Ishikawa (cell line): ENCODE measurements around the gene KIAA1755.

Experiments used
- CEBPB ChIP-seq: IDR thresholded peaks from 2 replicates; pipeline ENCODE4 v1.6.1; 2012
- CREB1 ChIP-seq: IDR thresholded peaks from 2 replicates; pipeline ENCODE4 v1.6.1; 2012; ENCODE audit warnings: low read depth
- EGR1 ChIP-seq: IDR thresholded peaks from 2 replicates; pipeline ENCODE4 v1.6.1; 2012
- EP300 ChIP-seq: IDR thresholded peaks from 2 replicates; pipeline ENCODE4 v1.6.1; 2012; ENCODE audit warnings: borderline replicate concordance
- FOXM1 ChIP-seq: IDR thresholded peaks from 2 replicates; pipeline ENCODE4 v1.6.1; 2012; ENCODE audit warnings: low read depth, borderline replicate concordance
- NFIC ChIP-seq: IDR thresholded peaks from 2 replicates; pipeline ENCODE4 v1.6.1; 2012
- RAD21 ChIP-seq: IDR thresholded peaks from 2 replicates; pipeline ENCODE4 v1.6.1; 2012; ENCODE audit warnings: low read depth
- TAF1 ChIP-seq: IDR thresholded peaks from 2 replicates; pipeline ENCODE4 v1.6.1; 2012; ENCODE audit warnings: low read depth, mild to moderate bottlenecking
- TCF12 ChIP-seq: IDR thresholded peaks from 2 replicates; pipeline ENCODE4 v1.6.1; 2012; ENCODE audit warnings: low read depth
- TEAD4 ChIP-seq: IDR thresholded peaks from 2 replicates; pipeline ENCODE4 v1.6.1; 2012
- YY1 ChIP-seq: IDR thresholded peaks from 2 replicates; pipeline ENCODE4 v1.6.1; 2012; ENCODE audit warnings: low read depth
- ZBTB7A ChIP-seq: IDR thresholded peaks from 2 replicates; pipeline ENCODE4 v1.6.1; 2012; ENCODE audit warnings: low read depth
- TF ChIP-seq, protein P1 (sequence below): IDR thresholded peaks from 2 replicates; pipeline ENCODE4 v1.6.1; 2012
- TF ChIP-seq, protein P2 (sequence below): IDR thresholded peaks from 2 replicates; pipeline ENCODE4 v1.6.1; 2012; ENCODE audit warnings: low read depth, mild to moderate bottlenecking
- TF ChIP-seq, protein P3 (sequence below): IDR thresholded peaks from 2 replicates; pipeline ENCODE4 v1.6.1; 2012

KIAA1755 gene

DNA sequence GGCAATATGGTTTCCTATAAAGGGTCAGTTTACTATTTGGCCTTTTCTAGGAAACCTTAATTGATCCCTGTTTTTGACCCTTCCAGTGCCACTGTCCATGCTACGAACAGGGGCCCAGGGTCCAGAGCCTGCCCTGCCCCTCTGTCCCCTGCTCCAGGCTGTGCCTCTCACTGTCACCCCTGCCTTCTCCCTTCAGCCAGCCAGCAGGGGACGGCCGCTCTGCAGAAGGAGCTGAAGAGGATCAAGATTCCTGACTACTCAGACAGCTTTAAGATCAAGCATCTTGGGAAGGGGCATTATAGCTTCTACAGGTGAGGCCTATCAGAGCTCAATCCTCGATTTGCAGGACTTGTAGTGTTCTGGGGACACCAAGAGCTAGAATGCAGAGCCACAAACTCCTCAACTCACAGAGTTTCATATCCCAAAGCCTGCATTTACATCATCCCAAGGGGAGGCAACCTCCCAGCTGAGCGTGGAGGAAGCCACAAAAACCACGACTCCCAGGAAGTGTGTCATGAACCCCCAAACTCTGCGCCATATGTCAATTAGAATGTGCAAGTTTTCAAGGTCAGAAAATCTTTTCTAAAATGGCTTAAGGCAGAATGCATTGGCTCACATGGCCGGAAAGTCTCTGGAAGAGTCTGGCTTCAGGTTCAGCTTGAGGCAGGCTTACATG lies 47.0 kb upstream of the KIAA1755 start:
- TF ChIP-seq, protein P1, sequence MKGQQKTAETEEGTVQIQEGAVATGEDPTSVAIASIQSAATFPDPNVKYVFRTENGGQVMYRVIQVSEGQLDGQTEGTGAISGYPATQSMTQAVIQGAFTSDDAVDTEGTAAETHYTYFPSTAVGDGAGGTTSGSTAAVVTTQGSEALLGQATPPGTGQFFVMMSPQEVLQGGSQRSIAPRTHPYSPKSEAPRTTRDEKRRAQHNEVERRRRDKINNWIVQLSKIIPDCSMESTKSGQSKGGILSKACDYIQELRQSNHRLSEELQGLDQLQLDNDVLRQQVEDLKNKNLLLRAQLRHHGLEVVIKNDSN = no peak
- TF ChIP-seq ZBTB7A (no peak), YY1 (no peak), NFIC (no peak), CEBPB (no peak), EGR1 (no peak), TCF12 (no peak), TEAD4 (no peak)

DNA sequence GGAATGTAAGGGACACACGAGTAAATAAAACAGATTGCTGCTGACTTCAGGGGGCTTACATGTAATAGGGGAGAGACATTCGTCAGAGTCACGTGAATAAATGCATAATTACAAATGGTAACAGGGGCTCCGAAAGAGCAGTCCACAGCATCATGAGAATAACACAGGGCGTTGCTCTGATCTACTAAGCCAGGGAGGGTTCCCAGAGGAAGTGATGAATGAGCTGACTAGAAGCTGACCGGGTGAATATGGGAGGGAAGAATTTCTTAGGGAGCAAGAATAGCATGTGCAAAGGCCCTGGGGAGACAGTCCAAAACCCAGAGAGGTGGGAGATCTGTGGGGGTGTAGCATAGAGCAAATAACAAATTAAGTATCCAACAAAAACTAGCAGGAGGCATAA lies 45.8 kb upstream of the KIAA1755 start:
- TF ChIP-seq FOXM1 (no peak), TCF12 (no peak), CEBPB (no peak), RAD21 (no peak), CREB1 (no peak), EP300 (no peak), ZBTB7A (no peak), EGR1 (no peak), YY1 (no peak), TEAD4 (no peak), NFIC (no peak), TAF1 (no peak)
- TF ChIP-seq, protein P1 = no peak
- TF ChIP-seq, protein P2, sequence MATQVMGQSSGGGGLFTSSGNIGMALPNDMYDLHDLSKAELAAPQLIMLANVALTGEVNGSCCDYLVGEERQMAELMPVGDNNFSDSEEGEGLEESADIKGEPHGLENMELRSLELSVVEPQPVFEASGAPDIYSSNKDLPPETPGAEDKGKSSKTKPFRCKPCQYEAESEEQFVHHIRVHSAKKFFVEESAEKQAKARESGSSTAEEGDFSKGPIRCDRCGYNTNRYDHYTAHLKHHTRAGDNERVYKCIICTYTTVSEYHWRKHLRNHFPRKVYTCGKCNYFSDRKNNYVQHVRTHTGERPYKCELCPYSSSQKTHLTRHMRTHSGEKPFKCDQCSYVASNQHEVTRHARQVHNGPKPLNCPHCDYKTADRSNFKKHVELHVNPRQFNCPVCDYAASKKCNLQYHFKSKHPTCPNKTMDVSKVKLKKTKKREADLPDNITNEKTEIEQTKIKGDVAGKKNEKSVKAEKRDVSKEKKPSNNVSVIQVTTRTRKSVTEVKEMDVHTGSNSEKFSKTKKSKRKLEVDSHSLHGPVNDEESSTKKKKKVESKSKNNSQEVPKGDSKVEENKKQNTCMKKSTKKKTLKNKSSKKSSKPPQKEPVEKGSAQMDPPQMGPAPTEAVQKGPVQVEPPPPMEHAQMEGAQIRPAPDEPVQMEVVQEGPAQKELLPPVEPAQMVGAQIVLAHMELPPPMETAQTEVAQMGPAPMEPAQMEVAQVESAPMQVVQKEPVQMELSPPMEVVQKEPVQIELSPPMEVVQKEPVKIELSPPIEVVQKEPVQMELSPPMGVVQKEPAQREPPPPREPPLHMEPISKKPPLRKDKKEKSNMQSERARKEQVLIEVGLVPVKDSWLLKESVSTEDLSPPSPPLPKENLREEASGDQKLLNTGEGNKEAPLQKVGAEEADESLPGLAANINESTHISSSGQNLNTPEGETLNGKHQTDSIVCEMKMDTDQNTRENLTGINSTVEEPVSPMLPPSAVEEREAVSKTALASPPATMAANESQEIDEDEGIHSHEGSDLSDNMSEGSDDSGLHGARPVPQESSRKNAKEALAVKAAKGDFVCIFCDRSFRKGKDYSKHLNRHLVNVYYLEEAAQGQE = no peak

DNA sequence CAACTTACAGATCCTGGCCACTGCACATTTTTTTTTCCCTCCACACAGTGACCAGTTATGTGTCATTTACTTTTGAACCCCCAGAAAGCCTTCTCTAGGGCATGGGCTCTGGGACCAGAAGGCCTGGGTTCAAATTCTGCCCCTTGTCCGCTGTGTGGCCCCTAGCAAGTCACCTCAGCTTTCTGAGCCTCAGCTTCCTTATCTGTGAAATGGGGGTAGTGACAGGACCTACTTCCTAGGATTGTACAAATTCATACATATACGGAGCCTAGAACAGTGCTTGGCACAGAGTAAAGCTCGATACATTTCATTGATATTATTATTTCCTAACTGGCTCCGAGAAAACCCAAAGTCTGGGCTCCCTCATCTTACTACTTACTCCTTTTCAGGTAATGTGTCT lies 45.0 kb upstream of the KIAA1755 start:
- TF ChIP-seq EGR1 (no peak), EP300 (no peak), TCF12 (no peak), CREB1 (no peak), TEAD4 (no peak), ZBTB7A (no peak), FOXM1 (no peak), TAF1 (no peak), NFIC (no peak), YY1 (no peak), CEBPB (no peak), RAD21 (no peak)
- TF ChIP-seq, protein P1 = no peak
- TF ChIP-seq, protein P3, sequence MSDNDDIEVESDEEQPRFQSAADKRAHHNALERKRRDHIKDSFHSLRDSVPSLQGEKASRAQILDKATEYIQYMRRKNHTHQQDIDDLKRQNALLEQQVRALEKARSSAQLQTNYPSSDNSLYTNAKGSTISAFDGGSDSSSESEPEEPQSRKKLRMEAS = no peak
- TF ChIP-seq, protein P2 = no peak

DNA sequence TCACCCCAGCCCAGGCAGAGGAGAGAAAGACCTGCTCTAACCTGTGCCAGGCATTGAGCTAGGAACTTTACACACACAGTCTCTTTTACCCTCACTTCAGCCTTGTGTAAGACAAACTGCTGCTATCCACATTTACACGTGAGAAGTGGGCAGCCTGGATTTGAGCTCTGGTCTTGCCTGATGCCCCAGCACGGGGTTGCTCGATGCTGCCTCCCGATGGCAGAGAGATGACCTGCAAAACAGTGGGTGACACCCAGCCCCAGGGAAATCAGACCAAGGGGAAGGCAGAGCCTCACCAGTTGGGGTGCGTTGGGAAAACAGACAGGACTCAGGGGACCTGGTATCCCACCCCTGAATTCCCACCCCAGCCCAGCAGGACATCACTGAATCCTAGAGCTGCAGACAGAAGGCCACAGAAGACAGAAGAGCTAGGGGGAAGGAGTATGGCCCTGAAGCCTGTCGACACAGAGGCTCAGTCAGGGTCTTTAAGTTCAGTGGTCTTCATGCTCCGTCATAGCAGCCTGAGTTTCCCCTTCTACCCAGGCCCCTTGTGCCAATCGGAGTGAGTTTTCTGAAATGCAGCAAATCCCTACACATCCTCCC lies 44.4 kb upstream of the KIAA1755 start:
- TF ChIP-seq TEAD4 (no peak), EGR1 (no peak), EP300 (no peak), RAD21 (peak; percentile 68)
- TF ChIP-seq, protein P2 = no peak
